Type B pancreatic cell (in vitro differentiated cells): ENCODE measurements around the gene IRX4. TPM values are rescaled to one million over a fixed set of nuclear protein-coding genes. Genes with fewer than 3 reads are reported as not detected.

Experiments
- DNase-seq: peaks from one replicate; pipeline ENCODE4 v3.0.0; 2021; ENCODE audit warnings: mixed read lengths; ENCODE audit not compliant: unreplicated experiment; ENCODE audit errors: extremely low spot score
- H3K27ac Mint-ChIP-seq: 2 replicates; pipeline ENCODE4 v1.8.0; 2021; ENCODE audit warnings: mild to moderate bottlenecking, mixed read lengths
- H3K27me3 Mint-ChIP-seq: 2 replicates; pipeline ENCODE4 v1.8.0; 2021; ENCODE audit warnings: mixed read lengths
- H3K36me3 Mint-ChIP-seq: 2 replicates; pipeline ENCODE4 v1.8.0; 2021; ENCODE audit warnings: mixed read lengths
- H3K4me1 Mint-ChIP-seq: one replicate; pipeline ENCODE4 v1.8.0; 2021; ENCODE audit warnings: mixed read lengths; ENCODE audit not compliant: unreplicated experiment
- H3K4me3 Mint-ChIP-seq: 2 replicates; pipeline ENCODE4 v1.8.0; 2021; ENCODE audit warnings: mild to moderate bottlenecking, mixed read lengths
- H3K9me3 Mint-ChIP-seq: 2 replicates; pipeline ENCODE4 v1.8.0; 2021; ENCODE audit warnings: mixed read lengths
- CTCF ChIP-seq: fragments of 200-600 bp; sonication (generic); conservative IDR thresholded peaks from 2 replicates; pipeline ENCODE4 v1.5.0; 2021; ENCODE audit warnings: antibody characterized with exemption, mild to moderate bottlenecking
- total RNA-seq: library from RNA; stranded (reverse); gene quantifications from 2 replicates; pipeline ENCODE4 v1.2.1, GENCODE V29; 2021; ENCODE audit warnings: low replicate concordance

The IRX4 gene
- total RNA-seq, 1 donor from 2014 or later, result 1.6 TPM

GRCh38 chr5:1830571-1831228 lies 52.0 kb downstream of the IRX4 start:
- H3K27ac Mint-ChIP-seq, result no peak overlapping the region
- H3K27me3 Mint-ChIP-seq, result peaks cover 27% of the 10 kb centered on the region
- peaks cover 11% of the 10 kb centered on the region for H3K36me3 Mint-ChIP-seq
- TF ChIP-seq CTCF, result no peak
- no peaks in the 10 kb centered on the region for H3K9me3 Mint-ChIP-seq
- no peak overlapping the region for H3K4me3 Mint-ChIP-seq
- peaks cover 8% of the 10 kb centered on the region for H3K4me1 Mint-ChIP-seq
- no peak for DNase-seq

GRCh38 chr5:1827886-1828397 lies 54.8 kb downstream of the IRX4 start:
- DNase-seq, result no peak
- Mint-ChIP-seq H3K4me3 (no peak overlapping the region), H3K27ac (no peak overlapping the region), H3K9me3 (no peaks in the 10 kb centered on the region), H3K4me1 (no peaks in the 10 kb centered on the region), H3K27me3 (peaks cover 9% of the 10 kb centered on the region), H3K36me3 (peaks cover 11% of the 10 kb centered on the region)
- no peak for TF ChIP-seq CTCF

Other genes with a start within 250 kb of the IRX4 start
- 53.5 and 62.1 TPM in 2 replicates for gene MRPL36, start 83.1 kb downstream of the IRX4 start, total RNA-seq
- 33.8 and 37.7 TPM in 2 replicates for gene NDUFS6, start 81.5 kb downstream of the IRX4 start, total RNA-seq